ENCODE data around the gene OSM.

The OSM gene

DNA sequence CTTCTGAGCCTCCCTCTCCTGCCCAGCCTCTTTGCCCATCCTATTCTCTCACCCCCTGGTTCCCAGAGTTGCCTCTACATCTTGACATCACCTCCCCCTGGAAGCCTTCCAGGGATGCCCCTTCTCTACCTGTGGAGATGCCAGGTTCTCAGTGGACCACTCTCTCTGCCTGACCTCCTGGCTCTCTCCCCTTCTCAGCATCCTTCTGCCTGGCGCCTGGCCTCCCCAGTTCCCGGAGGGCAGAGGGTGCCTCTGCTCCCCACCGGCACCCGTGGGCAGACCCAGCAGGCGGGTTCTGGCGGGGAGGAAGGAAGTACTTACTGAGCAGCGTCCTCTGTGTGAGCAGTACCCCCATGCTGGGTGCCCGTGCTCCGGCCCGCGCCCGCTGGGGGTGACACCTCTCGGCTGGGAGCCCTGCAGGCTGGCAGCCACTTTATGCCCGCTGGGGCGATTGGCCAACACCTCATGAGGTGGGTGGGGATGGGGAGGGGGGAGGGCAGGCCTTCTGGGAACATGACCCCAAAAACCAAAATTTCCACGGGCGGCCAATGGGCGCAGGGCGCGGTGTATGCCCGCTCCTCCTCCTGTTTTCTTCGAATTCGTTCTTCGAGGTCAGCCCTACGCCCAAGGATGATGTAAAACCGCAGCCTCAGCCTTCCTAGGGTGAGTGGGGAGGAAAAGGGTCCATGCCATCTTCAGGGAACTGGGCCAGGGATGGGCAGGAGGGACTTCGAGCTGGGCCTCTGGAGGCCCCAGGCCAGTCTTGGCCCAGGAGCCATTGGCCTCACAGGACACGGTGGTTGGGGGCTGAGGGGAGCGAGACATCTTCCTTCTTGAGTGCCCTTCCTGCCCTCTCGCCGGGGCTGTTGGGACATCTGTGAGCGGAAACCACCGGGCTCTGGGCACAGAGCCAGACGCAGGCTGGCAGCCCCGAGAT is at the start of gene OSM:
TSS of gene OSM (minus strand) at position 407 of the 937 bp plus-strand sequence. CDS start at position 355, 52 bp downstream.
- intact Hi-C loops (cut with DNase I): no loop called here

DNA sequence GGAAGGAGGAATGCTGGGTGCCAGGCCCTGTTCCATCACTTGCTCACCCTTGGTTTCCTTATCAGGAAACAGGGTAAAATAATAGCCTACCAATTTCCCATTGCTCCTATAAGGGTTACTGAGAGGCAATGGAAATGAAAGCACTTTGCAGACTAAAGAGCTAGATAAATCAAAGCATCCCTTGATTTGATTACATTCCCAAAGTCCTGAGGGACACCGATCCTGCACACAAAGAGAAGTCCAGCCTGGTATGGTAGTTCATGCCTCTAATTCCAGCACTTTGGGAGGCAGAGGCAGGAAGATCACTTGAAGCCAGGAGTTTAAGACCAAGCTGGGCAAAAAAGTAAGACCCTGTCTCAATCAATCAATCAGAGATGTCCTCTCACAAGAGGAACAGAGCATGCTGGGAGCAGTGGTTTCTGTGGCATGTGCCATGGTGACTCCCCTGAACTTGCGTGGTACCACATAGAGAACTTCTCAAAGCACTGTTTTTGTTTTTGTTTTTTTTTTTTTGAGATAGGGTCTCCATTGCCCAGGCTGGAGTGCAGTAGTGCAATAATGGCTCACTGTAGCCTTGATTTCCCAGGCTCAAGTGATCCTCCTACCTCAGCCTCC is 49.4 kb upstream of the OSM start:
- DNase-seq: no peak
- intact Hi-C loops (cut with DNase I): no loop called here

More for the DNA sequence above, at the start of gene OSM:
- DNase-seq: peak in 19 of 42 donors; percentile 32 to 70 (median 44)

DNA sequence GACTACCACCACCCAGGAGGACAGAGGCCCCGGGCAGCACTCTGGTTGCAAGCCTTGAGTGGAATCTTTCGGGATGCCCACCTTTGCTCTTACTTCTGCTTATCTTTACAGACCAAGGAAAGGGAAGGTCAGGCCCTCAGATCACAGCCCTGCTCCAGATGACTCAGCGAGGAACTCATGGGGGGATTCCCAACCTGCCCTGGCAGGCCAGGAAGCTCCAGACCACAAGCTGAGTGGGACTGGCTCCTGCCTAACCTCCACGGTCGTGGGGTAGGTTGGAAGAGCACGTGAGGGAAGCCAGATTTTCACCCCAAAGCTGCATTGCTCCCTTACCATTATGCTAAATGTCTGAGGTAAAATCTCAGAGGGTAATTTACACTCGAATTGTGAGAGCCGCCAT is 48.3 kb upstream of the OSM start:
- intact Hi-C loops (cut with DNase I): no loop called here
- DNase-seq: no peak

DNA sequence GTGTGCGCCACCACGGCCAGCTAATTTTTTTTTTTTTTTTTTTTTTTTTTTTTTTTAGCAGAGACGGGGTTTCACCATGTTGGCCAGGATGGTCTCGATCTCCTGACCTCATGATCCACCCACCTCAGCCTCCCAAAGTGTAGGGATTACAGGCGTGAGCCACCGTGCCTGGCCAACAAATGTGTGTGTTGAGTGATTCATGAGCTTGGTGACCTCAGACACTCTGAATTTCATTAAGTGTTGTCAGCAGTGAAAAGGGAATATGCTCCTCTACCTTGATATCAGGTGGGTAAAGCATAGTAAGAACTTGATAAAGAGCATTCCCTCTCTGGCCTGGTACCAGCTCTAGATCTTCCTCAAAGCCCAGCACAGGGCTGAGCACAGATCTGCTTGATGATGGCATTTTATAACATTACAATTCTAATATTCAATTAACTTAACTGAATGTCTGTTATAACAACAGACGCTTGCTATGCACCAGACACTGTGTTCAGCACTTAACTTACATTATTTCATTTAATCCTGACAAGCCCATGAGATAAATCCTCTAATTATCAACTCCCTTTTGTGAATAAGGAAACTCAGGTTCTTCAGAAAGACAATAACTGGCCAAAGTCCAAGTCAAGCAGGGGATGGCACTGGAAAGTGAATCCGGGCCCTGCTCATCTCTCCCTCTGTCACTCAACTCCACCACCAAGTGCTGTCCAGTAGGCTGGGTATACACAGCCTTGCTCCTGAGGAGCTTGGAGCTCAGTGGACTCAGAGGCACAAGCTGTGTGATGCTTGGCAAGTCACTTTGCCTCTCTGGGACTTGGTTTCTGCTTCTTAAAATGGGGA is 47.1 kb upstream of the OSM start:
- intact Hi-C loops (cut with DNase I): no loop called here

DNA sequence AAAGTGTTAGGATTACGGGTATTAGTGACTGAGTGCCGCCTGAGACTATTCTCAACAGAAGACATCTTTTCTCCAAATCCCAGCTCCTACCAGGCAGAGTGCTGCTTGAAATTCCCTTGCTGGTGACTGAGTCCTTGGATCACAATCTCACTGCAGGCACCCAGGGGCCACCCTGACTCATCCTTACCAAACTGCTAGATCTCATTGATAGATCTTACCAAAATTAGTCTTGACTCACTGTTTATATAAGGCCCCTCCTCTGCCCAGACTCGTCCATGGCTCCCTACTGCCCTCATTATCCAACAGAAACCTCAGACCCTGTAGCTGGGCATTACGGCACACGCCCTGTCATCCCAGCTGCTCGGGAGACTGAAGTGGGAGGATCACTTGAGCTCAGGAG is 45.4 kb upstream of the OSM start:
- intact Hi-C loops (cut with DNase I): no loop called here
- DNase-seq: no peak

More for the DNA sequence above, 47.1 kb upstream of the OSM start:
- DNase-seq: no peak

DNA sequence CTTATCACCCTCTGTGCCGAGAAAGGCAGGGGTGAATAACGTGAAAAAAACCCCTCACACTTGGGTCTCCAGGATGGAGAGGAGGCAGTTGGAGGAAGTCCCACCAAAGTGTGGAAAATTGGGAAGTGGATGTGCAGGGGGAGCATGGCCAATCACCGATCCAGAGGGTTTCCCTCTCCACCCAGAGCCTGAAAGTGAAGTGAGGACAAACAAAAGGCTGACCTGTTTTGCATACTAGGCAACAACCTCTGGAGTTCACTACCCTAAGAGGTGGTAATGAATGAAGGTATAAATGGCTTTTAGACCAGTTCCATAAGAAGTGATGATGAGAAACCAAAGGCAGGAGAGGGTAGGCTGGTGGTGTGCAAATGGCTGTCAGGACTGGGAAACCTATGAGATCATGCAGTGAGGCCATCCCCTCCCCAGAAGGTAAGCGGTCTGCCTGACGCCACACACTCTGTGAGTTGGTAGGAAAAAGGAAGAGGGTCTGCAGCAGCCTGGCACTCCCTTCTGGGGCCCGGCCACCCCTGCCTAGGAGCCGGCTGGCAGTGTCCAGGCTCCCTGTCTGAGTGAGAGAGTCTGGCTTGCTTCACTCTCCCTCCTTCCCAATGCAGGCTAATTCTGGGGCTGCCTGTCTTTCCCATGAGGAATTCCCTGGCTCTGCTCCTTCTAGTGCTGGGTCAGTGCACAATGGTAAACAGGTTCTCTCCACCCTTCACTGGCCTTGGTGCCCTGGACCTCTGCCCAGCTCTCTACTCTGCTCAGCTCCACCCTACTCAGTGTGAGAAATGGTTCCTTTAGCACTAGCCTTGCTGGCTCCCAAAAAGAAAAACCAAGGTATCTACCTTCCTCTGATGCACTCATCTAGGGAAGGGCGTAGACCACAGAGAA is 44.5 kb upstream of the OSM start:
- intact Hi-C loops (cut with DNase I): no loop called here
- DNase-seq: peak in 17 of 42 donors; percentile 13 to 66 (median 48)

DNA sequence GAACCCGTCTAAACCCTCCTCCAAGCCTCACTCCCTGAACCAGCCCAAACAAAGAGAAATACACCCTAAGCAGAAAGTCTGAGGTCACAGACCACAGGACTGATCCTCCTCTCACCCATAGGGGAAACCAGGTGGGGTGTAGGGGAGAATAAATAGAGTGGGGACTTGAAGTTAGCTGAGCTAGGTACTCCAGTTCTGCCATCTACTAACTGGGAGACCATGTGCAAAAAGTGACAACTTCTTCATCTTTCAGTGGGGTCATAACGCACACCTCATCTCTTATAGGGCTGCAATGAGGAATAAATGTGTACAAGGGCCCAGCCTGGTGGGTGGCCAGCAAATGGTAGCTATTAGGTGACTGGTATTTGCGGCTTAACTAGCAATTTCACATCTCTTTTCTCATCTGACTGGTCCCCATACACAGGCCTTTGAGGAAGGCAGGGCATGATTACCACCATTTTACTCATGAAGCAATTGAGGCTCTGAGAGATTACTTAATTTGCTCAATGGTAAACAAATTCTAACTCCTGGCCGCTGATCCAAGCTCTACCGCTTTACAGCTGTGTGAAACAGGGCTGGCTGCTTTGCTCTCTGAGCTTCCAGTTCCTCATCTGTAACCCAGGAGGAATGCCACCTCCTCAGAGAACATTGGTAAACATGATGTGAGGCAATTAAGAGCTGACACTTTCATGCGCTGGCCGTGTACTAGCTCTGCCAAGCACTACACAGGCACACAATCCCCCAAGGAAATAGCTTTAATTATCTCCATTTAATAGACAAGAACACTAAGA is 43.5 kb upstream of the OSM start:
- DNase-seq: peak in 1 of 42 donors; percentile 20
- intact Hi-C loops (cut with DNase I): no loop called here

DNA sequence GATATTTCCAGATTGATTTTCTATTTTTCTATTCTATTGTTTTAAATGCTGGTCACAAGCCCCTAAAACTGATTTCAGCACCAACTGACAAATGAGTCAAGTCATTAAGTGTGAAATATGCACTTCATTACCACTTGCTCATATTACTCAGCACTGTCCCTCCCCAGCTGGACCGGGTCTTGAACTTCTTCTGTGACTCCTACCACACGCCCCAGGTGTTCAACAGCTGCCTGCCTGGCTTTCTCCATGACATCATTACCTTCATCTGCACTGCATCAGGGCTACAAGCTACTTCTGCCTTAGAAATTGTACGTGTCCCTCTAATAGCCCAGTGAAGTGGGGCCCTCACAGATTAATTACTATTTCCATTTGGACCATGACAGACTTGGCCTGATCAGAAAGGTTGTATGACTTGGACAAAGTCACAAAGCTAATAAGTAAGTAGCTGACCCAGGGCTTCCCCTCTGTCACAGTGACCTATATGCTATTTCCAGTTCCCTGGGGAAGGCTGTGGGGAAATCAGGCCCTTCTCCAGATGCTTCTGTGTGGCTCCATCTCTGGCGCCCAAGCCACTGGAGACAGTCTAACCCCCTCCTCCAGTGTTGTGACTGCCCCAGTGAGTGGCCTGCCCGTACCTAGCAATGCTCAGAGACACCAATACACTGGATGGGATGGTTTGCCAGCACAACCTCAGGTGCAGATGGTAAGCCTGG is 42.0 kb upstream of the OSM start:
- intact Hi-C loops (cut with DNase I): no loop called here
- no peak for DNase-seq

DNA sequence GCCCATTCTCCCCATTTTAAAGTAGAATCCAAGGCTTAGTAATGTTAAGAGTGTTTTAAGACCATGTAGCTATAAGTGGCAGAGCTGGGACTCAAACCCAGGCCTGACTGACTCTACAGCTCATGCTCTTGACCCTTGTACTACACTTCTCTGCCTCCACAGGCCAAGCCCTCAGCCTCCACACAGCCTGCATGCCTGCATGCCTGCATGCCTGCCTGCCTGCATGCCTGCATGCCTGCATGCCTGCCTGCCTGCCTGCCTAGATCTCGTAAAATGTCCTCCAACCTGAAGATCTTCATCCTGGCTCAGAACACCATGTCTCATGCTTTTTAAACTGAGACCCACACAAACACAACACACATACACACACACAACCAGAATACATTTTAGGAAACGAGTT is 41.4 kb upstream of the OSM start:
- no peak for DNase-seq
- intact Hi-C loops (cut with DNase I): no loop called here

DNA sequence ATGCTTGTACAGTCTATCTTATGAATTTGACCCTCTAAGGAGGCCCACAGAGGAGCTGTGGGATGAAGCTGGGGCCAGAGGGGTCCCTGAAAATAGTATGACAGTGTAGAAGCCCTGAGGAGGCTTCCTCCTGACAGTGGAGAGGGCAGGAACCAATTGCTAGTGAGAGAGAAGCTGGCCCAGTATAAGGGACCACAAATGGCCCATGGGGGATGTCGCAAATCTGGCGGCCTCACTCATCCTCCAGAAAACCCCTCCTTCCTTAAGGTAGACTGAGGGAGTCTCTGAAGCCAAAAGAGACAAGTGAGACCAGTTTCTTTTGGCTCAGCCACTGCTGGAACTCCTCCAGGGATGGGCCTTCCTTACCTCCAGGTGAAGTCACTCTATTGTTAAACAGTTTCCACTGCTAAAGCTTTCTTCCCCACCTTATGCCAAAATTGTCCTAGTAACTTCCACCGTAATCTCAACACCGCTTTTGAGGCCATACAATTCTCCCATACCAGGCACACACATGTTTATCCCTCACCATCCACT is 40.5 kb upstream of the OSM start:
- DNase-seq: no peak
- intact Hi-C loops (cut with DNase I): no loop called here

DNA sequence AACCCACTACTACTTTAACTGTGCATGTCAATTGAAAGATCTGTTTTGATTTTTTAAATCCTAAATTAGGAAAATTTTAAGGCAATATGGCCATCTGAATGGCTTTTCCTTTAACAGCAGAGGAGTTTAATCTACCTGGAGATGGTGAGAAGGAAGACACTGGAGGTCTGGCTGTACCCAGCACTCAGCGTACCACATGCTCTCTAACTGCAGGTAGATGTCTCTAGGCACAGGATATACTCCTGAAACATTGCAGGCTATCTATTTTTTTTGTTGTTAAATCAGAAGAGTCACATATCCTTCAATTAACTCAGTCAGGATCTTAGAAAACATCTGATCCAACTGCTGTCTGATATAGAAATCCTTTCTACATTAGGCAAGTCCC is 40.0 kb upstream of the OSM start:
- DNase-seq: no peak
- intact Hi-C loops (cut with DNase I): no loop called here

DNA sequence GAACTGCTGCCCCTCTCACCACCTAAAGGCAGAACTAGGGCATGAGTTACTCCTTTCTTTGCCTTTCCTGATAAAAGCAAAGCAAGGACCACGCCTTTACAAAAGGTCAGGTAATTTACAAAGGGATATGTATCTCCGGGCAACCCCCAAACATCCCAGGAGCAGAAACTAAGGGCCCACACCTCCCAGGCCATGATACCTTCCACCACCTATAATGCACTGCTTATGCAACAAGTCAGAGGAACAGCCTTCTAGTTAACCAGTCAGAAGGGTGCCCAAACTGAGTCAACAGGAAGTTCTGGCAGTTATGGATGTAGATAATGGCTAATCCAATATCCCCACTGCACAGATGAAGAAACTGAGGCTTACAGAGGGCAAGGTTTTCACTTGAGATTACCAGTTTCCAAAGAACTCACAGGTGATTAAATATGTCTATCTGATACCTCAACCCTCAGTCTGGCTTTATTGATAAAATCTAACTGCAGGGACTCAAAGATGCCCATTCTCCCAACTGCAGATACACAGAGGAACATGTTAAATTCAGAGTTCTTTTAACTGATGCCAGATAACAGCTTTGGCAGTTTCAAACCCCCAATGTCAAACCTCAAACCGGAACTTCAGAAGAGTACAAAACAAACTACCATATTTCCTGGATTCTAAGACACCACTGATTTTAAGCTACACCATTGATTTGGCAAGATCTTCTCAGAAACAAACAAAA is 39.4 kb upstream of the OSM start:
- intact Hi-C loops (cut with DNase I): no loop called here
- no peak for DNase-seq

DNA sequence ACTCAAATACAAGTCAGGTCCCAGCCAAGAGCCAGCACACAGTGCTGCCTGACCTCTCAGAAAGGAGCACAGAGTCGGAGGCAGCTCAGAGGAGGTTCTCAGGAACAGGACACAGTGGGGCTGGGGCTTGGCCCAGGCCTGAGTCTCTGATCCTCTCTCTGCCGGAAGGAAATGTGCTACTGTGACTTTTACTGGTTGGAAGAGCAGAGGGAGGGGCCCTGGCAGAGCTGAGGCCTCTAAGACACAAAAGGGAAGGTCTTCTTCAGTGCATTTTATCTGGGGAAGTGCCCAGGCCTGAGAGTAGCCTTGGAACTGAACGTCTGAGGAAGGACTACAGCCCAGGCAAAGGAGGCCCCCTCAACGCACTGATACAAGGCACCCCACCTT is 38.9 kb upstream of the OSM start:
- peak in 16 of 42 donors; percentile 11 to 62 (median 42) for DNase-seq
- intact Hi-C loops (cut with DNase I): no loop called here

DNA sequence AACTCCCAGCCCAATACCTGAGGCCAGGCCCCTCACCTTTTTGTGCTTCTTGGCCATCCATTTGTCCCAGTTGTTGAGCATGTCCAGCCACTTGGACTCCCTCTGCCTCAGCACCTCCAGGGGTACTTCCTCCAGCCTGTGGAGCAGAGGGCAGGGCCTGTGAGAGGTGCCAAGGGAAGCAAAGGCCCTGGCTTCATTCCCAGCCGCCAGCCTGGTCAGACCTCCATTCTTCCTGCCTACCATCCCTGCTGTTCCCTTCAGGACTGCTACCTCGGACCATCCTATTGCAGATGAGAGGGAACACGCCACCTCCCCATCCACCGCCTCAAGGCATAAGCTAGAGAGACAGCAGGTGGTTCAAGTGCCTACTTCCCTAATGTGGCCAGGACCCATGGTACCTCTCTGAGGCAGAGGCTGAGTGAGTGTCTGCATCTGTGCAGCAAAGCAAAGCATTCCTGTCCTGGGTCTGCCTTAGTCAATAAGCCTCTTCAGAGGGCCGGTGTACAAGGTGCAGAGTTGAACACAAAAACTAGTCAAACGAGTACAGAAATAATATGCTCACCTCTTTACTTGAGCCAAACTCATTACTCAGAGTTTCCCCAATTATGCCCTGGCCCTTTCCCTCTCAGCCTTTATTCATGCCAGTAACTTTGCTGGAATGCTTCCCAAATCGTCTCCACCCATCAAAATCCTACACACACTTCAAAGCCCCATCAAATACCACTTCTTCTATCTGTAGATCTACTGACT is 38.0 kb upstream of the OSM start:
- peak in 7 of 42 donors; percentile 20 to 56 (median 31) for DNase-seq
- intact Hi-C loops (cut with DNase I): no loop called here

DNA sequence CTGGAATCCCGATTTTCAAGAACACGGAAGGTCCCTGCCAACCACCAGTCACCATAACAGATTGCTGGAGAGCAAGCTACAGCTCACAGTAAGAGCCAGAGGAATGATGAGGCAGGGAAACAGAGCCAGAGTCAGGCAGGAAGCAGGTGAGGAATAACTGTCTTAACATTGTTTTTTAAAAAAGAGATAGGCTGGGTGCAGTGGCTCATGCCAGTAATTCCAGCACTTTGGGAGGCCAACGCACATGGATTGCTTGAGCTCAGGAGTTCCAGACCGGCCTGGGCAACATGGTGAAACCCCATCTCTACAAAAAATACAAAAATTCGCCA is 36.1 kb upstream of the OSM start:
- intact Hi-C loops (cut with DNase I): no loop called here

More for the DNA sequence above, 36.1 kb upstream of the OSM start:
- no peak for DNase-seq

Data from head of caudate nucleus (tissue), 42 donors.